GM18519 (cell line): ENCODE data around the gene PCSK6.
"Not testable (repeated sequence)": the region's sequence is repeated elsewhere in the genome, so short reads cannot be mapped to it uniquely, and the experiment has no call there.

Experiments
- ATAC-seq: cut with Tn5 transposase; IDR thresholded peaks from one replicate; pipeline ENCODE4 v1.9.1; 2021; ENCODE audit warnings: mild to moderate bottlenecking, moderate library complexity; ENCODE audit not compliant: unreplicated experiment, low FRiP score

PCSK6 gene

GRCh38 chr15:101466188-101466587 lies 23.3 kb downstream of the PCSK6 start:
- ATAC-seq, result no peak

- ATAC-seq, result no peak
Measured at GRCh38 chr15:101464999-101465669, 24.4 kb downstream of the PCSK6 start.

- ATAC-seq, result no peak
Measured at GRCh38 chr15:101464256-101464998, 25.1 kb downstream of the PCSK6 start.

GRCh38 chr15:101463696-101464095 lies 25.8 kb downstream of the PCSK6 start:
- ATAC-seq, result not testable (repeated sequence)

- ATAC-seq, result no peak
Measured at GRCh38 chr15:101463270-101463669, 26.2 kb downstream of the PCSK6 start.

- no peak for ATAC-seq
Measured at GRCh38 chr15:101461097-101461496, 28.4 kb downstream of the PCSK6 start.

- ATAC-seq, result no peak
Measured at GRCh38 chr15:101459579-101460300, 29.8 kb downstream of the PCSK6 start.

GRCh38 chr15:101458908-101459578 lies 30.5 kb downstream of the PCSK6 start:
- ATAC-seq, result no peak

GRCh38 chr15:101458158-101458900 lies 31.2 kb downstream of the PCSK6 start:
- no peak for ATAC-seq

- ATAC-seq, result no peak
Measured at GRCh38 chr15:101457696-101458095, 31.8 kb downstream of the PCSK6 start.

- no peak for ATAC-seq
Measured at GRCh38 chr15:101456057-101456739, 33.3 kb downstream of the PCSK6 start.

- no peak for ATAC-seq
Measured at GRCh38 chr15:101455291-101456025, 34.0 kb downstream of the PCSK6 start.

- ATAC-seq, result not testable (repeated sequence)
Measured at GRCh38 chr15:101454781-101455180, 34.7 kb downstream of the PCSK6 start.

- ATAC-seq, result no peak
Measured at GRCh38 chr15:101454365-101454764, 35.1 kb downstream of the PCSK6 start.

- ATAC-seq, result no peak
Measured at GRCh38 chr15:101453123-101454120, 36.1 kb downstream of the PCSK6 start.

- ATAC-seq, result no peak
Measured at GRCh38 chr15:101452572-101452971, 36.9 kb downstream of the PCSK6 start.

- no peak for ATAC-seq
Measured at GRCh38 chr15:101451846-101452245, 37.7 kb downstream of the PCSK6 start.
